Naive B cell (primary cell): ENCODE data around the gene WFDC5. TPM values are rescaled to one million over a fixed set of nuclear protein-coding genes. Genes with fewer than 3 reads are reported as not detected.
"Not testable (repeated sequence)": the region's sequence is repeated elsewhere in the genome, so short reads cannot be mapped to it uniquely, and the experiment has no call there.

Experiments used
- ATAC-seq, 2 donors: fragments of 150-1000 bp; cut with Tn5 transposase; 2 replicates each; pipeline ENCODE4 v1.10.0; 2021; ENCODE audit warnings: low read depth in 2 of 2, mild to moderate bottlenecking in 2 of 2, moderate library complexity in 2 of 2
- DNase-seq: peaks from one replicate; pipeline ENCODE4 v3.0.0; 2022
- H3K27ac Mint-ChIP-seq, 6 donors: one replicate each; pipeline ENCODE4 v1.8.0; 2020 to 2022; ENCODE audit warnings: mild to moderate bottlenecking in 6 of 6, mixed read lengths in 6 of 6, moderate library complexity in 5 of 6, inconsistent platforms in 2 of 6
- H3K27me3 Mint-ChIP-seq, 3 donors: one replicate each; pipeline ENCODE4 v1.8.0; 2021 to 2022; ENCODE audit warnings: mixed read lengths in 3 of 3, mild to moderate bottlenecking in 1 of 3
- H3K36me3 Mint-ChIP-seq, 2 donors: one replicate each; pipeline ENCODE4 v1.8.0; 2020 to 2022; ENCODE audit warnings: mixed read lengths in 2 of 2, inconsistent platforms in 1 of 2, mild to moderate bottlenecking in 1 of 2
- H3K4me1 Mint-ChIP-seq, 3 donors: one replicate each; pipeline ENCODE4 v1.8.0; 2020 to 2022; ENCODE audit warnings: mixed read lengths in 3 of 3, inconsistent platforms in 1 of 3, mild to moderate bottlenecking in 1 of 3, moderate library complexity in 1 of 3
- H3K4me3 Mint-ChIP-seq, 8 donors: one replicate each; pipeline ENCODE4 v1.8.0; 2020 to 2022; ENCODE audit warnings: mild to moderate bottlenecking in 8 of 8, mixed read lengths in 8 of 8, moderate library complexity in 8 of 8, inconsistent platforms in 2 of 8
- H3K9me3 Mint-ChIP-seq, 7 donors: one replicate each; pipeline ENCODE4 v1.8.0; 2020 to 2022; ENCODE audit warnings: mixed read lengths in 7 of 7, mild to moderate bottlenecking in 5 of 7, inconsistent platforms in 2 of 7, moderate library complexity in 1 of 7
- polyA plus RNA-seq, 6 donors: library from polyadenylated mRNA; unstranded; fragments of 300-500 nt; fragmentation: Illumina TruSeq; gene quantifications; one replicate each; pipeline ENCODE4 v1.2.3, GENCODE V29; 2021; ENCODE audit warnings: low read depth in 6 of 6

The WFDC5 gene, protein sequence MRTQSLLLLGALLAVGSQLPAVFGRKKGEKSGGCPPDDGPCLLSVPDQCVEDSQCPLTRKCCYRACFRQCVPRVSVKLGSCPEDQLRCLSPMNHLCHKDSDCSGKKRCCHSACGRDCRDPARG
- not detected for polyA plus RNA-seq

DNA sequence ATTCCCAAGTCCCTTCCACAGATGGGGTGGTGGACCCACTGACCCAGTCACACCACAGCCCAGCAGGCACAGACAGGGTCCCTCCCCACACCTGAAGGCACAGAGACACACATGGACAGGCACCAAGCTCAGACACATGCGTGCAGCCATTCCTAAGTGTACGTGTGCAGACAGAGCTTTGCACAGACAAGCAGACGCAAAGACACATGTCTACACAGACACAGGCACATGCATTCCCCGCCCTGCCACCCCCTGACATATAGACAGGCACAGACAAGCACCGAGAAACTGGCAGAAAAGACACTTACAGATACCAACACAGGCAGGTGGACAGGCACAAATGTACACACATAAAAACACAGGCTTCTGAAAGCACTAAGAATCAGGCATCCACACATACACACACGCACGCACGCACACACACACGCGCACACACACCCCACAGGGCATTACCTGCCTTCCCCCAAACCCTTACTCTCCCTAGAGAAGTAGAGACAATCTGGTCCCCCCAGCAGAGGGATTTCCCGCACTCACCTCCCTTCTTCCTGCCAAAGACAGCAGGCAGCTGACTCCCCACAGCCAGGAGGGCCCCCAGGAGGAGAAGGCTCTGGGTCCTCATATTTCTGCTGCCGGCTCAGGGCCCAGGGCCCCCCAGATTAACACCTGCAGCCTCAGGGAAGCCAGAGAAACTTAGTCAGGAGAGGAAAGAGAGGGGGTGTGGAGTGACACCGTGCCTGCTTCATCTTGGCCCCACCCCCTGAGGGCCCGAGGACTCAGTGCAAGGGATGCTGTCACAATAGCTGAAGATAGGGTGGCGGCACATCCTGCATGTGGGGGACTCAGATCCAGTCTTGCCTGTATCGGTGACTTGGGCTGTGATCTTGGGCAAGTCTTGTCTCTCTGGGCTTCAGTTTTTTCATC, at the start of gene WFDC5:
TSS of gene WFDC5 (minus strand) at position 710 of the 921 bp plus-strand sequence. CDS start at position 619, 91 bp downstream.
- peak within 1 kb of the TSS in 2 of 6 donors; percentile 25 to 69 for H3K27ac Mint-ChIP-seq
- DNase-seq (no peak), ATAC-seq (peak; percentile 32 to 37)
- H3K9me3 Mint-ChIP-seq: no peaks in the 10 kb centered on the region
- peaks cover 3 to 8% (median 4%) of the 10 kb centered on the region in 3 donors for H3K4me1 Mint-ChIP-seq
- no peak within 1 kb of the TSS for H3K4me3 Mint-ChIP-seq
- H3K36me3 Mint-ChIP-seq: no peaks in the 10 kb centered on the region
- H3K27me3 Mint-ChIP-seq: peaks cover 21 to 37% (median 36%) of the 10 kb centered on the region in 3 donors

DNA sequence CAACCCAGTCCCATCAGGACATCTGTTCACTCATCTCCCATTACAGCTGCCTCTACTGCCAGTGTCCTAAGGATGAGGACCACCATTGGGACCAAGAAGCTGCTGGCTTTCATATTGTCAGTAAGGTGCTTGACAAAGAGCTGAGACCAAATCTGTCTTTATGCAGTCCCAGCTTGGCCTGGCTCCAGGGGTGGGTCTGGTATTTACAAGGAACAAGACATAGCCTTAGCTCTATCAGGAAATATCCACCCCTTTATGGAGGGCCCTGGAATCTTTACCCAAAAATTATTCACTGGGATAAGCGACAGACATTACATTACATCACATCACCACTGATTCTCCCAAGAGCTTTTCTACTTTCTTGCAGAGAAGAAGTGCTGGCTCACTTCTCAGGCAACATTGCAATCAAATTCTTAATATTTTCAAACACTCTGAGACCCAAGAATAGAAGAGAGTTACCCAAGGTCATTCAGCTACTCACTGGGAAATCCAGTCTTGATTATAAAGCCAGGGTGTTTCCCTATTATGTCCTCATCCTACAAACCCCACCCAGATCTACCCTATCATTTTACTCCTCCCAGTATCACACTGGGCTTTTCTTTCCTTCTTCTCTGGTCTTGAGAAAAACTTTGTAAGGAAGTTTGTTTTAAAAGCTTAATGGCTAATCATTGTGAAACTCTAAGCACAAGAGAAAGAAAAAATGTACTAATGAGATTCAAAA, 48.3 kb upstream of the WFDC5 start:
- Mint-ChIP-seq H3K27me3 (peaks cover 45 to 69% (median 58%) of the 10 kb centered on the region in 3 donors), H3K27ac (no peak overlapping the region), H3K36me3 (peaks cover 7 to 40% of the 10 kb centered on the region in 2 donors), H3K4me1 (no peaks in the 10 kb centered on the region), H3K9me3 (peaks cover 15 to 94% (median 44%) of the 10 kb centered on the region in 7 donors), H3K4me3 (no peak overlapping the region)
- ATAC-seq (no peak), DNase-seq (no peak)

DNA sequence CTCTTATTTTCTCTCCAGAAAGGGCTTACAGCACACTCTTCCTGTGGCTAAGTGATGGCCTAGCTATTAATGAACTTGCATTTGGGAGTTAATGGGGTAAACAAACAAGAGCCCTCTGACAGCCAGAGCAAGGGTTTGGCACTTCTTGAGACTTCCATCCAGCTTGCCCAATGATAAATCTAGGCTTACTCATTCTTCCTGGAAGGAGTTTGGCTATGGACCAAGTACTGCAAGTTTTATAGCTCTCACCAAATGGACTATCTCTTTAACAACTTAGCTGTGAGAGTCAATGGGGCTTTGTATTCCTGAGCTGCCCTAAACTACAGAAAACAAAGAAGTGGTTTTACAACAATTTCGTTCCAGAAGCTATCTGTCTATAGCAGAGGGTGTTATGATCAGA, 43.0 kb upstream of the WFDC5 start:
- DNase-seq (no peak), ATAC-seq (no peak)
- peaks cover 13 to 32% of the 10 kb centered on the region in 2 donors for H3K36me3 Mint-ChIP-seq
- H3K4me3 Mint-ChIP-seq: no peak overlapping the region
- H3K27me3 Mint-ChIP-seq: peaks cover 40 to 52% (median 43%) of the 10 kb centered on the region in 3 donors
- H3K9me3 Mint-ChIP-seq: peaks cover 20 to 82% (median 43%) of the 10 kb centered on the region in 7 donors
- peaks cover 5 to 20% (median 6%) of the 10 kb centered on the region in 3 donors for H3K4me1 Mint-ChIP-seq
- no peak overlapping the region for H3K27ac Mint-ChIP-seq

DNA sequence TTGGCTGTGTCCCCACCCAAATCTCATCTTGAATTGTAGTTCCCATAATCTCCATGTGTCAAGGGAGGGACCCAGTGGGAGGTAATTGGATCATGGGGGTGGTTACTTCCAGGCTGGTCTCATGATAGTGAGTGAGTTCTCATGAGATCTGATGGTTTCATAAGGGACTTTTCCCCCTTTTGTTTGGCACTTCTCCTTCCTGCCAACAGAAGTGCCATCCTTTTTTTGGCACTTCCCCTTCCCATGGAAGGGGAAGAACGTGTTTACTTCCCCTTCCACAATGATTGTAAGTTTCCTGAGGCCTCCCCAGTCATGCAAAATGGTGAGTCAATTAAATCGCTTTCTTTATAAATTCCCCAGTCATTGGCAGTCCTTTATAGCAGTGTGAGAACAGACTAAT, 41.7 kb upstream of the WFDC5 start:
- ATAC-seq (no peak), DNase-seq (no peak)
- H3K4me1 Mint-ChIP-seq: peaks cover 5 to 20% (median 6%) of the 10 kb centered on the region in 3 donors
- H3K27ac Mint-ChIP-seq: no peak overlapping the region
- H3K27me3 Mint-ChIP-seq: peaks cover 29 to 49% (median 32%) of the 10 kb centered on the region in 3 donors
- peaks cover 6 to 24% of the 10 kb centered on the region in 2 donors for H3K36me3 Mint-ChIP-seq
- H3K9me3 Mint-ChIP-seq: peaks cover 15 to 69% (median 36%) of the 10 kb centered on the region in 7 donors
- H3K4me3 Mint-ChIP-seq: no peak overlapping the region

DNA sequence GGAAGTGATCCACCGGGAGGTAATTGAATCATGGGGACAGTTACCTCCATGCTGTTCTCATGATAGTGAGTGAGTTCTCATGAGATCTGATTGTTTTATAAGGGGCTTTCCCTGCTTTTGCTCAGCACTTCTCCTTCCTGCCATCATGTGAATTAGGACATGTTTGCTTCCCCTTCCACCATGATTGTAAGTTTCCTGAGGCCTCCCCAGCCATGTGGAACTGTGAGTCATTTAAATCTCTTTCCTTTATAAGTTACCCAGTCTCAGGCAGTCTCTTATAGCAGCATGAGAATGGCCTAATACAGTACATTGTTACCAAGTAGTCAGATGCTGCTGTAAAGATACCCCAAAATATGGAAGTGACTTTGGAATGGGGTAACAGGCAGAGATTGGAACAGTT, 39.8 kb upstream of the WFDC5 start:
- Mint-ChIP-seq H3K9me3 (peaks cover 15 to 52% (median 25%) of the 10 kb centered on the region in 7 donors), H3K27ac (peak overlapping the region in 1 of 6 donors; percentile 7), H3K4me3 (peak overlapping the region in 1 of 8 donors; percentile 7), H3K4me1 (peaks cover 5 to 20% (median 6%) of the 10 kb centered on the region in 3 donors), H3K36me3 (peaks cover 6 to 24% of the 10 kb centered on the region in 2 donors), H3K27me3 (peaks cover 24 to 58% (median 42%) of the 10 kb centered on the region in 3 donors)
- not testable (repeated sequence) for ATAC-seq, DNase-seq

DNA sequence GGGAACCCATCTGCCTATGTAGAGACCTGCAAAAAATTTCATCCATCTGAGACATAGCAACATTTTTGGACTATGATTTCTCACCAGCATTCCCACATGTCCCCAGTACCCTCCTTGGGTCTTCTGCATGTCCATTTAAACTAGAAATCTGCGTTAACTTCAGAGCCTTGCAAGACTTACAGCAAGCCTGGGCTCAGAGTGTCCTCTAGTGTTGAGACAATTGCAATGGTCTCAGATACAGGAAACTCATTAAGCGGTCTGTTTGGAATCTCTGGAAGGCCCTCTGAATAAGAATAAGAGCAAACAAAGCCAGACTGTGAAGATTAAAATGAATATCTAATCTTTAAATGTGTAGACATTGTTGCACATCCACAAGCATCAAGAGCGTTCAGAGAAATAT, 39.2 kb upstream of the WFDC5 start:
- ATAC-seq (no peak), DNase-seq (no peak)
- Mint-ChIP-seq H3K4me3 (no peak overlapping the region), H3K4me1 (peaks cover 5 to 20% (median 6%) of the 10 kb centered on the region in 3 donors), H3K27ac (peak overlapping the region in 1 of 6 donors; percentile 13), H3K9me3 (peaks cover 14 to 47% (median 24%) of the 10 kb centered on the region in 7 donors), H3K27me3 (peaks cover 30 to 64% (median 48%) of the 10 kb centered on the region in 3 donors), H3K36me3 (peaks cover 6 to 22% of the 10 kb centered on the region in 2 donors)

DNA sequence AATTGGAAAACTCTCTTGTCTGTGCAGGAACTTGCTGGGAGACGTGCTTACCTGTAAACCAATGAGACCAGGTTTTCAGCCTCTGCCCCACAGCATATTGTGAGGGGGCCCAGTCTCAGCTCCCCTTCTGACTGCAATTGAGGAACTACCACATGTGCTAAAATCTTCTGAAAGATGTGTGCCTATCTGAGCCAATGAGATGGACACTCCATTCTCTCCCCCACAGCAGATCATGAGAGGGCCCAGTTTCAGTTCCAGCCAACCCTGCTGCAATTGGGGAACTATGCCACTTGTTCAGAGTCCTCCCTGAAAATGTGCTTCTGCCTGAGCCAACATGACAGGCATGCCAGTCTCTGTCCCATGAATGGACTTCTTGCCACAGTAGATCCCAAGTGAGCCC, 38.8 kb upstream of the WFDC5 start:
- Mint-ChIP-seq H3K27me3 (peaks cover 29 to 64% (median 52%) of the 10 kb centered on the region in 3 donors), H3K4me1 (peaks cover 5 to 20% (median 6%) of the 10 kb centered on the region in 3 donors), H3K9me3 (peaks cover 10 to 42% (median 20%) of the 10 kb centered on the region in 7 donors), H3K27ac (peak overlapping the region in 1 of 6 donors; percentile 13), H3K36me3 (peaks cover 6 to 18% of the 10 kb centered on the region in 2 donors), H3K4me3 (no peak overlapping the region)
- peak; percentile 13 for DNase-seq
- ATAC-seq: peak; percentile 71 to 78

DNA sequence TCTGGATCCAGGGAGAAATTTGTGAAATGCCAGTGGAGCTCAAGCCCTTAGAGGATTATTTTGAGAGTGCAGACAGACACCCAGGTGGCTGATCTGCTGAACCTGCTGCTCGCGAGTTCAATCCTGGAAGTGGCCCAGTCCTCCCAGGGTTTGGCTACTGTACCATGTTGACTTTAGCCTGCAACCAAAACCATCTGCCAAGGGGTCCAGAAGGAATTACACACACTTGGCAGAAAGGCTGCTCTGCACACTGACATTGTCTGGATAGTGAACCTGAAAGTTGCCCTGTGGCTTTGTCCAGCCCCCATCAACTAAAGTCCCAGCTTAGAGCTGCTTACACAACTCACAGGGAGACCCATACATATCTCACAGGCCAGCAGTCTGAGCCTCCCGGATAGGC, 38.2 kb upstream of the WFDC5 start:
- Mint-ChIP-seq H3K27me3 (peaks cover 32 to 65% (median 52%) of the 10 kb centered on the region in 3 donors), H3K9me3 (peaks cover 5 to 36% (median 14%) of the 10 kb centered on the region in 7 donors), H3K4me1 (peaks cover 5 to 20% (median 6%) of the 10 kb centered on the region in 3 donors), H3K27ac (peak overlapping the region in 1 of 6 donors; percentile 24), H3K4me3 (no peak overlapping the region), H3K36me3 (peaks cover 6 to 12% of the 10 kb centered on the region in 2 donors)
- ATAC-seq (no peak), DNase-seq (no peak)

DNA sequence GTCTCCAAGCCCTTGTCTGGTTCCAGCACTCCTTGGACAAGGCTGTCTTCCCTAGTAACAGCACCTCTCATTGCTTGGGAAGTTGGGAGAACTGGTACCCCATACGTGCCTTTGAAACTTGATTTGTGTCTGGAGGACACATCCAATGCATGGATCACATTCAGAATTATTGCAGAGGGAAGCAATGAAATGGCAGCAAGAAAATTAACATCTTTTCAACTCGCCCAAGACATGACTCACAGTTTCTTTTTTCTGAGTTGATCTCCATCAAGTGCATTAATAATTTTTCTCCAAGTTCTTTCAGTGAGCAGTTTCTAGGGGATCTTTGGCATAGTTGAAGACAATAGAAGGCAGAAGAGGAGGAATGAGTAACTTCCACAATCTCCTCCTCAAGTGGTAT, 37.4 kb upstream of the WFDC5 start:
- Mint-ChIP-seq H3K27ac (no peak overlapping the region), H3K4me3 (no peak overlapping the region), H3K27me3 (peaks cover 36 to 61% (median 50%) of the 10 kb centered on the region in 3 donors), H3K36me3 (peaks cover 6 to 11% of the 10 kb centered on the region in 2 donors), H3K4me1 (peaks cover 5 to 20% (median 6%) of the 10 kb centered on the region in 3 donors), H3K9me3 (peaks cover 5 to 29% (median 12%) of the 10 kb centered on the region in 7 donors)
- ATAC-seq: no peak
- no peak for DNase-seq

DNA sequence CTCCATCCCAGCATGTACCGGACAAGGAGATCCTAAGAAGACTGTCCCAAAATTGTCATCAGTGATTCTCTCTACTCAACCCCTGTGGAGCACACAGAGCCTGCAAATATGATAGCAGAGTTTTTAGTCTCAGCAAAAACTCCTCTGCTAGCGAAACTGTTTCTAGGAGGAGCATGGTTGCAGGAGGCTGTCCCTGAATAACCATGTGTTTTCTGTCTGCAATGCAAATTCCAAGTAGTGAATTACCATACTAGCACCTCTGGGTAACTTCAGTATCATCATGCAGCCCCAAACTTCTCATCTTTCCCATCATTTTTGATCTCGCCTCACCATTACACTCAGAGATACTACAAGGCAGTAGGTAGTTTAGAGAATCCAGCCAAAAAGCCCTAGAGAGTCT, 34.1 kb upstream of the WFDC5 start:
- Mint-ChIP-seq H3K27me3 (peaks cover 30 to 65% (median 49%) of the 10 kb centered on the region in 3 donors), H3K4me1 (peaks cover 0 to 8% (median 5%) of the 10 kb centered on the region in 3 donors), H3K27ac (no peak overlapping the region), H3K36me3 (no peaks in the 10 kb centered on the region), H3K9me3 (no peaks in the 10 kb centered on the region), H3K4me3 (no peak overlapping the region)
- ATAC-seq (no peak), DNase-seq (no peak)

DNA sequence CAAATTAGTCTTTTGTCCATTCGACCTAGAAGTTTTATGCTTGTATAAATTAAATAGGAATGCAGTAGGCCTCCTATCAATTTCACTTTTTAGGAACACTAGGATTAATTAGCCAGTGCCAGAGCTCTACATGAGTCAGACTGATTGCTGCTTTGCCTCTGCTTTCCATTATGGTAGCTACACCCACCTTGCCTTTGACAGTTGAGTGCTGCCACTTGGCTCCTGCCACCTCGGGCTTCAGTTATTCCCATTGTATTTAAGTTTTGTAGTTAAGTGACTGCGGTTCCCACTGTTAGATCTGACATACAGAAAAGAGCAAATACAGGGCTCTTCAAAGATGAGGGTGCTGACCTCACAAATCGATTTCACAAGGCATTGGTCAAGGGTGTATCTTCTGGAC, 25.9 kb upstream of the WFDC5 start:
- DNase-seq (no peak), ATAC-seq (no peak)
- no peaks in the 10 kb centered on the region for H3K9me3 Mint-ChIP-seq
- H3K27ac Mint-ChIP-seq: no peak overlapping the region
- no peak overlapping the region for H3K4me3 Mint-ChIP-seq
- no peaks in the 10 kb centered on the region for H3K36me3 Mint-ChIP-seq
- H3K4me1 Mint-ChIP-seq: no peaks in the 10 kb centered on the region
- peaks cover 6 to 33% (median 19%) of the 10 kb centered on the region in 3 donors for H3K27me3 Mint-ChIP-seq

DNA sequence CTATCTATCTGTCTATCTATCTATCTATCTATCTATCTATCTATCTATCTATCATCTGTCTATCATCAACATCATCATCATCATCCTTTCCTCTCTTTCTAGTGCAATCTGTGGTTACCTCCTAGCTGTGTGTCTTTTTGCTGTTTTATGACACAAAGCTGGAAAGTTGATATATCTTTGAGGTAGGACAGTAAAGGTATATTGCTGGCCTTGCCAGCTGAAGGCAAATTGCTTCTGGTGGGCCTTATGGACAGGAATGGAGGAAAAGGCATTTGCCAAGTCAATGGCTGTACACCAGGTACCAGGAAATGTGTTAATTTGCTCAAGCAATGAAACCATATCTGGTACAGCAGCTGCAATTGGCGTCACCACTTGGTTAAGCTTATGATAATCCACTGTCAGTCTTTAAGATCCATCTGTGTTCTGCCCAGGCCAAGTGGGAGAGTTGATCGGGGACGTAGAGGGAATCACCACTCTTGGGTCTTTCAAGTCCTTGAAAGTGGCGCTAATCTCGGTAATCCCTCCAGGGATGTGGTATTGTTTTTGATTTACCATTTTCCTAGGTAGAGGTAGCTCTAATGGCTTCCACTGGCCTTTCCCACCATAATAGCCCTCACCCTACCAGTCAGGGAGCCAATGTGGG, 24.9 kb upstream of the WFDC5 start:
- not testable (repeated sequence) for H3K27ac Mint-ChIP-seq, ATAC-seq, H3K4me1 Mint-ChIP-seq, H3K36me3 Mint-ChIP-seq, H3K4me3 Mint-ChIP-seq, H3K9me3 Mint-ChIP-seq, DNase-seq
- H3K27me3 Mint-ChIP-seq: peaks cover 0 to 32% (median 20%) of the 10 kb centered on the region in 3 donors
